ENCODE measurements around the gene PDGFA. TPM values are rescaled to one million over a fixed set of nuclear protein-coding genes. Genes with fewer than 3 reads are reported as not detected.

Gene PDGFA
- polyA plus RNA-seq, 1 donor (not counting 4 experiments of a cell fraction or from before 2014, with no cell fraction given), result 14.8 TPM

GRCh38 chr7:494259-494687, 25.4 kb downstream of the PDGFA start:
- dilution Hi-C loops (cut with MboI; ENCODE audit: extremely low pct_ligation_motif_present, low sequenced_read_pairs), result no loop called here
- H2AFZ ChIP-seq (ENCODE audit: control insufficient read depth, low read length), result no peak overlapping the region
- no peak overlapping the region for H3K4me2 ChIP-seq (ENCODE audit: control insufficient read depth, extremely low read depth, insufficient read depth, low read depth, low read length)
- H4K20me1 ChIP-seq (ENCODE audit: control insufficient read depth, extremely low read depth, insufficient read depth, low read length), result no peaks in the 10 kb centered on the region
- peaks cover 33% of the 10 kb centered on the region for H3K4me1 ChIP-seq (ENCODE audit: control insufficient read depth, extremely low read depth, insufficient read depth, low read length)
- H3K27me3 ChIP-seq (ENCODE audit: control insufficient read depth, extremely low read depth, insufficient read depth, low read length), result no peaks in the 10 kb centered on the region
- H3K79me2 ChIP-seq (ENCODE audit: control insufficient read depth, insufficient read depth, low read length), result no peaks in the 10 kb centered on the region
- no peak overlapping the region for H3K27ac ChIP-seq (ENCODE audit: control insufficient read depth, insufficient read depth, low read length)
- peaks cover 15 to 23% of the 10 kb centered on the region in 2 experiments for H3K36me3 ChIP-seq (ENCODE audit: control insufficient read depth in 2 of 2, extremely low read depth in 1 of 2, insufficient read depth in 2 of 2, low read length in 2 of 2)
- no peak overlapping the region for H3K9ac ChIP-seq (ENCODE audit: control insufficient read depth, extremely low read depth, insufficient read depth, low read length)
- FAIRE-seq (no peak), DNase-seq (ENCODE audit: low read depth, low spot score) (no peak)
- TF ChIP-seq EZH2 (IDR thresholded peaks at IDR 0.05; ENCODE audit: low read length) (no peak), CTCF (optimal IDR thresholded peaks at IDR 0.05 in 1 of 3, IDR thresholded peaks at IDR 0.05 in 1 of 3, conservative IDR thresholded peaks at IDR 0.05 in 1 of 3; ENCODE audit: extremely low read depth in 1 of 3, insufficient read depth in 2 of 3, low read length in 3 of 3) (no peak)
- H3K9me1 ChIP-seq (ENCODE audit: control insufficient read depth, extremely low read depth, insufficient read depth, low read length), result no peaks in the 10 kb centered on the region
- no peaks in the 10 kb centered on the region for H3K9me3 ChIP-seq (ENCODE audit: control insufficient read depth, low read depth, low read length)
- H3K4me3 ChIP-seq (ENCODE audit: control insufficient read depth in 2 of 3, extremely low read depth in 1 of 3, insufficient read depth in 2 of 3, low read depth in 1 of 3, low read length in 3 of 3), result no peak overlapping the region

GRCh38 chr7:493661-494251, 25.9 kb downstream of the PDGFA start:
- Histone ChIP-seq H3K27me3 (ENCODE audit: control insufficient read depth, extremely low read depth, insufficient read depth, low read length) (no peaks in the 10 kb centered on the region), H4K20me1 (ENCODE audit: control insufficient read depth, extremely low read depth, insufficient read depth, low read length) (no peaks in the 10 kb centered on the region), H3K9me3 (ENCODE audit: control insufficient read depth, low read depth, low read length) (no peaks in the 10 kb centered on the region), H3K4me2 (ENCODE audit: control insufficient read depth, extremely low read depth, insufficient read depth, low read depth, low read length) (no peak overlapping the region), H3K4me3 (ENCODE audit: control insufficient read depth in 2 of 3, extremely low read depth in 1 of 3, insufficient read depth in 2 of 3, low read depth in 1 of 3, low read length in 3 of 3) (no peak overlapping the region), H3K4me1 (ENCODE audit: control insufficient read depth, extremely low read depth, insufficient read depth, low read length) (peaks cover 33% of the 10 kb centered on the region), H2AFZ (ENCODE audit: control insufficient read depth, low read length) (no peak overlapping the region), H3K9me1 (ENCODE audit: control insufficient read depth, extremely low read depth, insufficient read depth, low read length) (no peaks in the 10 kb centered on the region), H3K27ac (ENCODE audit: control insufficient read depth, insufficient read depth, low read length) (no peak overlapping the region), H3K36me3 (ENCODE audit: control insufficient read depth in 2 of 2, extremely low read depth in 1 of 2, insufficient read depth in 2 of 2, low read length in 2 of 2) (peaks cover 11 to 18% of the 10 kb centered on the region in 2 experiments), H3K79me2 (ENCODE audit: control insufficient read depth, insufficient read depth, low read length) (no peaks in the 10 kb centered on the region), H3K9ac (ENCODE audit: control insufficient read depth, extremely low read depth, insufficient read depth, low read length) (no peak overlapping the region)
- FAIRE-seq (no peak), DNase-seq (ENCODE audit: low read depth, low spot score) (no peak)
- dilution Hi-C loops (cut with MboI; ENCODE audit: extremely low pct_ligation_motif_present, low sequenced_read_pairs), result no loop called here
- TF ChIP-seq CTCF (optimal IDR thresholded peaks at IDR 0.05 in 1 of 3, IDR thresholded peaks at IDR 0.05 in 1 of 3, conservative IDR thresholded peaks at IDR 0.05 in 1 of 3; ENCODE audit: extremely low read depth in 1 of 3, insufficient read depth in 2 of 3, low read length in 3 of 3), result no peak
- no peak for TF ChIP-seq EZH2 (IDR thresholded peaks at IDR 0.05; ENCODE audit: low read length)
